SK-N-MC (cell line): Measurements from ENCODE around the gene FLCN.

Experiments
- EZH2 ChIP-seq: fragments of 200-600 bp; sonication (generic); IDR thresholded peaks from one replicate; pipeline ENCODE4 v1.6.1; 2017; ENCODE audit warnings: antibody characterized with exemption
- POLR2AphosphoS5 ChIP-seq: IDR thresholded peaks from 2 replicates; pipeline ENCODE4 v1.6.1; 2012; ENCODE audit warnings: mild to moderate bottlenecking, low read depth, low read length, borderline replicate concordance

DNA sequence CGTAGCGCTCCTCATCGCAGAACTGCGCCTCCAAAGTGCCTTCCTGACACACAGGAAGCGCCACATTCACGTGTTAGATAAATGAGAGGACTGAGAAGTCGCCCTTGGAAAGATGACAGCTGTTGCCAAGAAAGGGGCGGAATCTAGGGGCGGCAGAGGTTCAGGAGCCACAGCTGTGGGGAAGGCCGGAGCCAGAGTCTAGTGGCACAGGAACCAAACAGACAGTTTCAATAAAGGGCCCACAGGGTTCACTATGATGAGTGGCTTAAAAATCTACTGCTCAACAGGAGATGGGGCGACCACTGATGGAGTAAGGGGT lies 4.7 kb downstream of the FLCN start:
- TF ChIP-seq EZH2 = no peak
- no peak for TF ChIP-seq POLR2AphosphoS5
